Aorta (tissue), 5 donors: ENCODE data around the gene CLEC14A. TPM values are rescaled to one million over a fixed set of nuclear protein-coding genes. Genes with fewer than 3 reads are reported as not detected.

Experiments used
- ATAC-seq: fragments of 200-7000 bp; cut with Tn5 transposase; one replicate; pipeline ENCODE4 v1.9.1; 2022; ENCODE audit warnings: moderate library complexity; ENCODE audit not compliant: low FRiP score
- DNase-seq, 2 donors: peaks; one replicate each; pipeline ENCODE4 v3.0.0-alpha.2; 2020
- H3K27ac ChIP-seq, 2 donors: one replicate each; pipeline ENCODE4 v1.5.1; 2013; ENCODE audit warnings: low read length in 2 of 2, mild to moderate bottlenecking in 2 of 2, moderate library complexity in 2 of 2, control low read depth in 1 of 2, inconsistent platforms in 1 of 2, low read depth in 1 of 2
- H3K27me3 ChIP-seq, 2 donors: one replicate each; pipeline ENCODE4 v1.6.1; 2013; ENCODE audit warnings: control low read depth in 1 of 2, low read length in 1 of 2, mild to moderate bottlenecking in 1 of 2, moderate library complexity in 1 of 2; ENCODE audit not compliant: insufficient read depth in 2 of 2, control insufficient read depth in 1 of 2
- H3K36me3 ChIP-seq, 2 donors: one replicate each; pipeline ENCODE4 v1.6.1; 2013; ENCODE audit warnings: control low read depth in 1 of 2, low read length in 1 of 2, mild to moderate bottlenecking in 1 of 2; ENCODE audit not compliant: insufficient read depth in 2 of 2, control insufficient read depth in 1 of 2
- H3K4me1 ChIP-seq, 2 donors: one replicate each; pipeline ENCODE4 v1.6.1; 2013; ENCODE audit warnings: low read length in 2 of 2, control low read depth in 1 of 2, mild to moderate bottlenecking in 1 of 2, moderate library complexity in 1 of 2; ENCODE audit not compliant: insufficient read depth in 2 of 2, control insufficient read depth in 1 of 2
- H3K4me3 ChIP-seq, 2 donors: one replicate each; pipeline ENCODE4 v1.5.1; 2013; ENCODE audit warnings: low read length in 2 of 2, control low read depth in 1 of 2, mild to moderate bottlenecking in 1 of 2
- H3K9me3 ChIP-seq: one replicate; pipeline ENCODE4 v1.6.1; 2013; ENCODE audit warnings: mild to moderate bottlenecking, low read length; ENCODE audit not compliant: control insufficient read depth
- WGBS, 2 donors: extraction: QIAGEN DNeasy Blood & Tissue Kit; methylation state at CpG; one replicate each; pipeline ENCODE4 v1.1.7; 2013; 5-methylcytosine and 5-hydroxymethylcytosine counted together
- intact Hi-C, 2 donors: fragments of 100-400 bp; cut with DNase I; formaldehyde crosslinking; loops; one replicate each; pipeline versions ENCODE4 v1.14.2 to v1.15.0; 2022
- polyA plus RNA-seq, 2 donors: library from polyadenylated mRNA; stranded (reverse); fragments of 200-250 nt; gene quantifications; one replicate each; pipeline ENCODE4 v1.2.3, GENCODE V29; 2013
- total RNA-seq, 2 donors: library from RNA; stranded (reverse); fragmentation: NEBNext Ultra II Directional; extraction: Animal tissue kit (Norgen Biotek cat#: 25700); gene quantifications; one replicate each; pipeline ENCODE4 v1.2.1, GENCODE V29; 2021
- donor health status: healthy with polysubstance abuse.
- donor health status: Bipolar disorder and iron deficiency.
- donor health status: DM: no; HTN: no; CAD: no.
- donor health status: DM: no; HTN: no; CAD: no.
- donor health status: DM: yes; HTN: yes; CAD: no.

The CLEC14A gene
- total and polyA plus RNA-seq, 4 donors, result 2.4 to 56.0 (median 21.6) TPM

DNA sequence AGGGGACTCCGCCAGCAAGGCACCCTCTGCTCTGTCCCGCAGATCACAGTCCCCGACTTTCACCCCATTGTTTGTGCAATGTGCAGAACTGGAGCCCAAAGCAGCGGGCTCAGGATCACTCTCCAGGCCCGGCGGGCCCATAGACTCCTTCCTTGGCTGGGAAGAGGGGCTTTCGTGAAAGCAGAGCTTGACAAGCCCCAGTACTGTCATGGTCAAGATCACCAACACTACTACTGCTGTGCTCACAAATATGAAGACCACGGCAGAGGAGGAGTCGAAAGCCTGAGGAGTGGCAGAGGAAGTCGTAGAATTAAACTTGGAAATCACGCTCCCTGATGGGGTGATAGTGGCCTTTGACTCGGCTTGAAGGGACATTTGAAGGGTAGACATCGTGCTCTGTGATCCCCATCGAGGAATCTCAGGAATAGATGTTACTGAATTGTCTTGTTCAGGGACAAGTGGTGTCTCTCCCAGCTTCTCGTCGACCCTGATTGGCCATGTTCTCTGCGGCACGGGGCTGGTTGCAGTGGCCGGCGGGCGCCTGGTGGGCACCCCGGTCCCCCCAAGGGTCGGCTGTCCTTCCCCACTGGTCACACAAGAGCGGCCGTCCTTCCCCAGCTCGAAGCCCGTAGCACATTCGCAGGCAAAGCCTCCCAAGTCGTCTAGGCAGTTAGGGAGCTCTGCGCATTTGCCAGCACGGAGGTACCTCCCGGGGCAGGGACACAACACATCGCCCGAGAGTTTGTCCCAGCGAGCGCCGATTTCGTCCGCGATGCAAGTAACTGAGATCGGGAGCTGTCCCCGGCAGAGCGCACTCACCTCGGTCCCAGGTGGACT lies 1.1 kb downstream of the CLEC14A start:
- DNase-seq, result peak; percentile 42 to 64
- Histone ChIP-seq H3K4me3 (peak overlapping the region in 1 of 2 donors; percentile 14), H3K27ac (no peak overlapping the region), H3K36me3 (no peaks in the 10 kb centered on the region), H3K27me3 (no peaks in the 10 kb centered on the region), H3K4me1 (no peaks in the 10 kb centered on the region), H3K9me3 (peaks cover 2% of the 10 kb centered on the region)
- intact Hi-C loops, result no loop called here
- ATAC-seq, result peak; percentile 19
- WGBS, 2 donors, result 20 to 21% methylated on average over 42 to 44 of the region's 44 CpGs

DNA sequence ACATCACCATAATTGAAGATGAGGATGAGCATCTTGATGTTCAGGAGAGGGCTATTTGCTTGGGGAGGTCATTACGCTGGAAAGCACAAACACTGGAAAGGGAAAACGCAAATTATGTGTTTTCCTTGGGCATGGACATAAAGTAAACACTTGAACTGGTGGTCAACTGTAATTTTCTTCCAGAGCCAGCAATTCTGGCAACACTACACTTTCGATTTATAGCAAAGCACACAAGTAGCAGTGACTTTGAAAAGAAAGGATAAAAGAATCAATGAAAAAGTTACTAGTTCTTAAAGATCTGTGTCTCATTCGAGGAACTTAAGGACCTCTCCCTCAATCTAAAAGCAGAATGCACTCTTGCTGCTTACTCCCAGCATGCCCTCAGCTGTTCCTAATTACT lies 2.2 kb downstream of the CLEC14A start:
- intact Hi-C loops, result no loop called here

DNA sequence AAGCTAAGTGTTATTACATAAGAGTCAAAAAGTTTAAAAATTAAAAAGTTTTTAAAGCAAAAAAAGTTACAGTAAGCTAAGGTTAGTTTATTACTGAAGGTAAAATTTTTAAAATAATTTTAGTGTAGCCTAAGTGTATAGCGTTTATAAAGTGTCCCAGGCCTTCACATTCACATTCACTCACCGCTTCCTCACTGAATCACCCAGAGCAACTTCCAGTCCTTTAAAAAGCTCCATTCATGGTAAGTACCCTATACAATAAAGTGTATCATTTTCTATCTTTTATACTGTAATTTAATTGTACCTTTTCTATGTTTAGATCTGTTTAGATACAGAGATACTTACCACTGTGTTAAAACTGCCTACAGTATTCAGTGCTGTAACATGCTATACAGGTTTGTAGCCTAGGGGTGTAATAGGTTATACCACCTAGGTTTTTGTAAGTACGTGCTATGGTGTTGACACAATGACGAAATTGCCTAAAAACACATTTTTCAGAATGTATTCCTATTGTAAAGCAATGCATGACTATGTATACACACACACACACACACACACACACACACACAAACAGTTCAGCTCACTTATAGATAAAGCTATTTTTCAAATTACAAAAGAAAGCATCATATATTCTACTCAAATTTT lies 3.7 kb downstream of the CLEC14A start:
- Histone ChIP-seq H3K4me3 (no peak overlapping the region), H3K36me3 (no peaks in the 10 kb centered on the region), H3K27me3 (no peaks in the 10 kb centered on the region), H3K9me3 (no peaks in the 10 kb centered on the region), H3K27ac (no peak overlapping the region), H3K4me1 (no peaks in the 10 kb centered on the region)
- WGBS, 2 donors, result 81 to 84% methylated on average over 4 of the region's 4 CpGs
- ATAC-seq (no peak), DNase-seq (no peak)
- intact Hi-C loops, result no loop called here

More for the DNA sequence above, 2.2 kb downstream of the CLEC14A start:
- Histone ChIP-seq H3K4me3 (no peak overlapping the region), H3K9me3 (no peaks in the 10 kb centered on the region), H3K36me3 (no peaks in the 10 kb centered on the region), H3K4me1 (no peaks in the 10 kb centered on the region), H3K27ac (no peak overlapping the region), H3K27me3 (no peaks in the 10 kb centered on the region)
- ATAC-seq (no peak), DNase-seq (no peak)
- WGBS, 2 donors, result 69% methylated on average over 4 of the region's 4 CpGs

DNA sequence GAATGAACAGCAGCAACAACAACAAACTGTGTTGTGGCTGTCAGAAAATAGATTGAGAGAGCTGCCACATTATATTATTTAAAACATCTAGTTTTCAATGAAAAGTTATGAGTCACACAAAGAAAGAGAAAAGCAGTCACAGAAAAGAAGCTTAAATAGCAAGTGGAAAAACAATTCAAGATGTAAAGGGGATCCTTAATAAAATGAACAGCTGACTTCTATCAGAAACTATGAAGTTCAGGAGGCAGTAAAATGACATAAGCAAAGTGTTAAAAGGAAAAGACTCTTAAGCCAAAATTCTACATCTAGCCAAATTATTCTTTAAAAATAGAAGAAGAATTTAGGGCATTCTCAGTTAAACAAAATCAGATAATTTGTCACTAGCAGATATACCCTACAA lies 5.6 kb downstream of the CLEC14A start:
- Histone ChIP-seq H3K4me3 (no peak overlapping the region), H3K27me3 (no peaks in the 10 kb centered on the region), H3K36me3 (no peaks in the 10 kb centered on the region), H3K27ac (no peak overlapping the region), H3K9me3 (no peaks in the 10 kb centered on the region), H3K4me1 (no peaks in the 10 kb centered on the region)
- intact Hi-C loops, result no loop called here
- DNase-seq (no peak), ATAC-seq (no peak)

DNA sequence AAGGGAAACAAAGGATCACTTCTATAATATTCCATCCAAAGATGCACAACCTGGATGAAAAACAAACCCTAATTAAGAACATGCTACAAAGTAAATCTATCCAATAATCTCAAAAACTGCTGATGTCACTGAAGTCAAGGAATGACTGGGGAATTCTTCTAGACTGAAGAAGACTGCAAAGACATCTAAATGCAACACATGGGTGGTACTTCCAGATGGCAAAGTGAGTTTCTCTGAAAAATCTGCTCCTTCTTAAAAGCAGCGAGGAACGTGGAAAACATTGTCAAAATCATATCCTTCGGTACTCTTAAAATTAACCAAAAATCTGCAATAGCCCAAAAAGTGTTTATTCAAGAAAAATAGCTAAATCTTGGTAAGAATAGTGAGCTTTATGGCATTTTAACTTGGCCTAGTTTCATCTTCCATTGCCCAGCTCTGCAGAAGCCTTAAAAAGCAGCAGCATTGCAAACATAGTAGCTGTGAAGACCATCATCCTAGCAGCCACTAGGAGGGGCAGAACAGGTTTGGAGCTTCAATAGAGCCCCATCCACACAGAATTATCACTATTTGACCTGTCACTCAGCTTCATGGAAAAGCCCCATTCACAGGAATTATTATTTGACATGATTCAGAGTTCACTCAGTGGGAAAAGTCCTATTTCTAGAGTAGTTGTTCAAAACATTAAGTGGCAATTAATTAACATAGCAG lies 7.4 kb downstream of the CLEC14A start:
- Histone ChIP-seq H3K36me3 (no peaks in the 10 kb centered on the region), H3K4me1 (no peaks in the 10 kb centered on the region), H3K4me3 (no peak overlapping the region), H3K27ac (no peak overlapping the region), H3K9me3 (no peaks in the 10 kb centered on the region), H3K27me3 (no peaks in the 10 kb centered on the region)
- WGBS, 2 donors, result 93% methylated on average over 3 of the region's 3 CpGs
- no peak for ATAC-seq
- DNase-seq, result no peak
- intact Hi-C loops, result no loop called here

DNA sequence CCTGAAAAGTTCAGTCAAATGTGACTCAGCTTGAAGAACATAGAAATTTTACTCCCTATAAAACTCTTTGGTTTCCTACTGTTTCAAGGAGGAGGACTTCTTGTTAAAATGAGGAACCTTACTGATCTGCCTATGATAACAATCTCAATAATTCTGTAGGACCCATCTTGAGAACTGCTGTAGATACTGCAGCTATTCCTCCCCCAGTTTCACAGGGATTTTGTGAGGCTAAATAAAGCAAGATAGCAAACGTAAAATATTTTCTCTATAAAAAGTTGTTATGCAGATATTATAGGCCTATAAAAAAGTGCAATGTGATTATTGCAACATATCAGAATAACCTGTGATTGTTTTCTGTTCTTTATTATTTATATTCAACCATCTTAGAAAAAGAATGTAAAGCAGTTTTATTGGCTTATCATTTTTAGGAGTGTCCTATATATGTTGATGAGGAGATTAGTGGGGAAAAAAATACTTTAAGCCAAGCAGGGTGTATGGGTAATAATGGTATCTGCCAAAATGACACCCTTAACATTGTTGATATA lies 12.1 kb downstream of the CLEC14A start:
- H3K36me3 ChIP-seq, result no peaks in the 10 kb centered on the region
- WGBS, 2 donors, result 48 to 51% methylated on average over 1 of the region's 1 CpG

DNA sequence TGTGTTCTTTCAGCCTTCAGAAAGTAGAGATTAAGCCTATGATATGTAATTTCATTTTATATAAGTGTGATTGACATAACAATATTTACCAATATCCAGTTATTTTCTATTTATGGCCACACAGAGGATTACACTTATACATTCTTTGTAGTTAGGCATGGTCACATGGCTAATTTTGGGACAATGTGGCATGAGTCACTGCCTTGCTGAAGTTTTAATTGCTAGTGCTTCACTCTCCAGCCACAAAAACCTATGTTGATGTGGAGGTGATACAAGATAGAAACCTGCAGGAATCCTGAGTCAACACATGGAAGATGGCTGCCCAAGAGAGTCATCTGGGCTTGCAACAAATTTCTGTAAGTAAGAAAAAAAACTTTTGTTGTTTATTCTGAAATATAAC lies 17.0 kb downstream of the CLEC14A start:
- no peaks in the 10 kb centered on the region for H3K9me3 ChIP-seq
- ATAC-seq, result no peak
- H3K4me1 ChIP-seq, result no peaks in the 10 kb centered on the region
- no peaks in the 10 kb centered on the region for H3K27me3 ChIP-seq
- no peak overlapping the region for H3K27ac ChIP-seq
- no peak for DNase-seq
- H3K36me3 ChIP-seq, result no peaks in the 10 kb centered on the region
- no peak overlapping the region for H3K4me3 ChIP-seq
- intact Hi-C loops, result no loop called here

More for the DNA sequence above, 12.1 kb downstream of the CLEC14A start:
- intact Hi-C loops, result no loop called here
- ATAC-seq, result no peak
- Histone ChIP-seq H3K4me3 (no peak overlapping the region), H3K9me3 (no peaks in the 10 kb centered on the region), H3K27ac (no peak overlapping the region), H3K27me3 (no peaks in the 10 kb centered on the region), H3K4me1 (no peaks in the 10 kb centered on the region)
- no peak for DNase-seq

DNA sequence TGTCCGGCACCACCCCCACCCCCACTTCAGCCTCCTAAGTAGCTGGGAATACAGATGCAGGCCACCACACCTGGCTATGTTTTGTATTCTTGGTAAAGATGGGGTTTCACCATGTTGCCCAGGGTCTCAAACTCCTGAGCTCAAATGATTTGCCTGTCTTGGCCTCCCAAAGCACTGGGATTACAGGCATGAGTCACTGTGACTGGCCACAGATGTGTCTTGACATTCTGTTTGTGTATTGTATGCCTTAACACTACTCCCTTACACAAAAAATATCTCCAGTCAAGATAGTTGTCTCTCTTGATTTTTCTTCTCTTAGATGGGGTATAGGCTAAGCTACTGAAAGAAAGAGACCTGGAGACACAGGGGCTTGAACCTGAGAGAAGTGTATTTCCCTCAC lies 17.6 kb downstream of the CLEC14A start:
- no peak for ATAC-seq
- Histone ChIP-seq H3K4me1 (no peaks in the 10 kb centered on the region), H3K36me3 (no peaks in the 10 kb centered on the region), H3K4me3 (no peak overlapping the region), H3K27ac (no peak overlapping the region), H3K9me3 (no peaks in the 10 kb centered on the region), H3K27me3 (no peaks in the 10 kb centered on the region)
- intact Hi-C loops, result no loop called here
- no peak for DNase-seq
- 87 to 100% methylated on average over 1 of the region's 1 CpG for WGBS, 2 donors
